ENCODE data around the gene RPTOR.

Gene RPTOR

GRCh38 chr17:80838311-80839025, 293.8 kb downstream of the RPTOR start:
- DNase-seq: no peak

GRCh38 chr17:80839026-80839345, 294.3 kb downstream of the RPTOR start:
- no peak for DNase-seq

DNA sequence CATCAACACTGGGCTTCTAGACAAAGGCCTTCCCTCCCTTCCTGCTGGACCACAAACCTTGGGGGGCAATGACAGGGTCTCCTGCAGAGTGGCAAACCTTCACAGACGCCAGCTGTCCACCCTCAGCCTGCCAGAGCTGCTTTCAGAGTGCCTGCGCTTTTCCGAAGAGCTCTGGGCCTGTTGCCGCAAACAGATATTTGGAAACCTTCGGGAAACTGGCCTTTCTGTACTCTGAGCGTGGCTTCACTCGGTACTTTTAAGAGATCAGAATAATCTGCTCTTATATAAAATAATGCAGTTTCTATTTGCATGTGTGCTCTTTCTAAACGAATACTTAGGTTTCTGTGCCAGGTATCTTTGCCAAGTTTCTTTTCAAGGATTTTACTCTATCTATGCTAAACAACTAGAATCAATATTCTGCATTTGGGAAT, 294.9 kb downstream of the RPTOR start:
- no peak for DNase-seq

- DNase-seq: no peak
These were observed 295.3 kb downstream of the RPTOR start for GRCh38 chr17:80839970-80840369.

GRCh38 chr17:80842456-80843013, 297.9 kb downstream of the RPTOR start:
- DNase-seq: no peak

- peak; percentile 33 for DNase-seq
These were observed 299.1 kb downstream of the RPTOR start for GRCh38 chr17:80843741-80844156.

DNA sequence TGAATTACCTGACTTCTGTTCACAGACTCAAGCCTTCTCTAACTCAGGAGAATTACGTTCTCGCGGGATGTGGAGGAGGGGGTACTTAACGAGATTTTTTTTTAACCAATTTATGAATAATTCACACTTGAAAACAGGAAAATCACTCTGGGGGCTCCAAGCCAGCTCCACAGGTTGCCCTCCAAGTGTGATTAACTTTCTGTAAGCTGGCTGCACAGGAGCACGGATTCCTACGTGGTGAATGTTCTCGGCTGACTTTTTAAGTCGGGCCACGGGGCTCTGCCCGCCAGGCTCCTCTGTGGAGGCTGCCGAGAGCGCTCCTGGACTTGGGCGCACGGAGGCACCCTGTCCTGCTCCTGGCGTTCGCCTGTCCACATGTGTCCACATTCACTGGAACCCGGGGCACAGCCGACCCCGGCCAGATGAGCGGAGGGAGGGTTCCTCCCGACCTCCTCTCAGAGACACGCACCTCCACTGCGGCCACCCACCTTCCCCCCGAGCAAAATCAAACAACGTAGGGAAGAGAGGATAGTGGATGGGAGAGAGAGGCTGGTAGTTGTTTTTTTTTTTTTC, 299.9 kb downstream of the RPTOR start:
- DNase-seq: no peak

DNA sequence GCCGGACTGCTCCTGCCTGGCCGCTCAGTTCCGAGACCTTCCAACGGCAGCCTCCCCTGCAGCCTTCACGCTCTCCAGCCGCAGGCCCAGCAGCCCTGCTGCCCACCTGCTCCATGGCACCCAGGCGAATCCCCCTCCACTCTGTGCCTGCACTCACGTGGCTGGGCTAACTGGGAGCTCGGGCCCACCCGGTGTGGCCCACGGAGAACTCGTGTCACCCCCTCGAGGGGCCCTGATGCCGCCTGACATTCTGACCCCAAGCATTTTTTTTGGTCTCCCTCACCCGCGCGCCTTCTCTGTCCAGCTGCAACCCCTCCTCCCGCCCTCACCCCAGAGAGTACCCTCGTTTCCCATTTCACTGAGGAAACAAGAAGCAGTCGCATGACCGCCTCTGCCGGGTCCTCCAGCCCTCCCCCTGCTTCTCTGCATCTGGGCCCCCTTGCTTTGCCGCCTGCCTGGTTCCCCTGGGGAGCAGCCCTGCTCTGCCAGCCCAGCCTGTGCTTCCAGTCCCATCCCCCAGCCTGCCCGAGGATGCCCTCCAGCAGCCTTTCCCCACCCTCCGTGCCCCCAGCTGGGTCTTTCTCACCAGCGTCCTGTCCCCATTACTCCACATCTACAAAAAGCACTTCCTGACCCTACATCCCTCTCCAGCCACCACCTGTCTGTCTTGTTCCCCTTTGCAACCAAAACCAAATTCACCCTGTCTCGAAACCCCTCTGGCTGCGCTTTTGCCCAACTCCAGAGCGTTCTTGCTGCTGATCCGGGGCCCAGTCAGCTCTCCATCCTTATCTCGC, 300.6 kb downstream of the RPTOR start:
- DNase-seq: no peak

DNA sequence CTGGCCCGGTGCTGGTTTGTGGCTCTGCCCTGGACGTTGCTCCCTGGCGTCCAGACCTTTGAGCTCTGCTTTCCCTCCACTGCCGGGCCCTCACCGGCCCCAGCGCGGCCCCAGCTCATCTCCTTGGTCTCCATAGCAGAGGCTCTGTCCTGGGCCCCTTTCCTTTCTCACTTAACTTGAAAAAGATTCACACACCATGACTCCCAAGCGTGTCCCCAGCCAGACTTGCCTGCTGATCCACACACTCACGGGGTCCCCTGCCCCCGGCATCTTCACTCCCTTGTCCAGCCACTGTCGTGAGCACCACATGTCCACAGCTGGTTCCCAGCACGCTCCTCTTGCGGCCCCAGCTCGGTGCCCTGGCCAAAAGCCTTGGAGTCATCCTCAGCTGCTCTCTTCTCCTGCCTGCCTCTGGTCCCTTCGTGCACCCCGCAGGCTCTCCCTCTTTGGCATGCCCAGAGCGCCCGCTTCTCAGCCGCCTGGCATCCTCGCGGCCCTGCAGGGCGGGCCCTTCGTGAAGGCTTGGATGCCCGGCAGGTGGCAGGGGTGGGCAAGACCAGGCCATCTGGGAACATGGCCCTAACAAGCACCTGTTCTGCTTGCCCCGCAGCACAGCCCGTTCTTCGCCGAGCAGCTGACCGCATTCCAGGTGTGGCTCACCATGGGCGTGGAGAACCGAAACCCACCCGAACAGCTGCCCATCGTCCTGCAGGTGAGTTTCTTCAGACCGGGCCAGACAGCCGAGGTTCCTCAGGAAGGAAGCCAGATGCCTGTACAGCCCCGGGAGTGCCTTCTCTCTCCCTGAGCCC, 301.4 kb downstream of the RPTOR start:
- DNase-seq: no peak

- no peak for DNase-seq
These were observed 302.3 kb downstream of the RPTOR start for GRCh38 chr17:80846932-80847331.

DNA sequence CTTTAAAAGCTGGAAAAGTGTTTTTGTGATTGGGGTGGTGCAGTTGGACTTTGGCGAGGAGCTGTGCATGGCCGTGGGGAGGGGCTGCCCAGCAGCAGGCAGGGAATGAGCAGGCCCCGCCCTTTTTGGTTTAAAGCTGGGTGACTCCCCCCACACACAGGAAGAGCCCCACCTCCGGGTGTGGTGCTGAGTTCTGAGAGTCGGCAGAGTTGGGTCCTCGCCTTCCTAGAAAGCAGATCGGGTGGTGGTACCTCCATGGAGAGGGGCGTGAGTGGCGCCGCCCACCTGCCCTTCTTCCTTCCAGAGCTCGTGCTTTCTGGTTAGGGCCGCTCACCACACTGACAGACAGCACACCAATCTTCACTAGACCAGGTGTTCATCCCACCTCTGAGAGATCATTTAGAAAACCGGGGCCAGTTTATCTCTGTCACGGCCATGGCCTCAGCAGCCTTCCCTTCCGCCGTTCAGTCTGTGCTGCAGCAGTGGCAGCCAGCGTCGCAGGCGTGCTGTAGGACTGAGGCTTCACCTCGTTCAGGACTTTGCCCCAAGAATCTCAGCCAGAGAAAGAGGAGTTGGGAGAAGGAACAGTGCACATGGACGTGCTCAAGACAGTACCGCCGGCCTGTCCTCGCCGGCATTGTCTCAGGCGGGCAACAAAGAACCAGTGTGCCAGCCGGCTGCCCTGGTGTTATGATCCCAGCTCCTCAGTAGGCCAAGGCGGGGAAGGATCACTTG, 303.0 kb downstream of the RPTOR start:
- no peak for DNase-seq

- no peak for DNase-seq
These were observed 303.9 kb downstream of the RPTOR start for GRCh38 chr17:80848449-80849102.

- DNase-seq: no peak
These were observed 304.5 kb downstream of the RPTOR start for GRCh38 chr17:80849119-80849518.

- DNase-seq: no peak
These were observed 305.5 kb downstream of the RPTOR start for GRCh38 chr17:80850109-80850508.

GRCh38 chr17:80850817-80851216, 306.2 kb downstream of the RPTOR start:
- no peak for DNase-seq

- no peak for DNase-seq
These were observed 306.8 kb downstream of the RPTOR start for GRCh38 chr17:80851277-80851925.

DNA sequence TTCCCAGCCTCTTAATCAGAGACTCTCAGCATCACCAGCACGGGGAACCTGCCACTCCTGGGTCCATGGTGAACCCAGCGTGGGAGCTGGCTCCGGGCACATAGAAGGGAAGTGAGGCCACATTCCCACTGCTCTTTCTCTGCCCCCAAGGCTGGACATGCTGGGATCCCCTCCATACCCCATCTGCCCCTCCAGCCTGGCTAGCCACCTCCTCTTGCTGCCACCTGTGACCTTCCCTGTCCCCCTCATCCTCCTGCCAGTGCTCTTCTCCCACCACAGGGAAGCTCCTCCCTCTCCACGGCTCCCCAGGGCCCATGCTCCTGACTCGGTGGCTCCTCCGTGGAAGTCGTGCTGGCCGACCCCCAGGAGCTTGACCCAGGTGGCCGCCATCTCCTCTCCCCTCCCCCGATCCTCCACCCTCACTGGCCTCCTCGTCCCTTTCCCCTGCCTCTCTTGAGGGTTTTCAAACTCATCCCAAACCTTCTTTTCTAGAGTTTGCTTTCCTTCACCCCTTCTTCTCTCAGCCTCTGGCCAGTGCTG, 307.9 kb downstream of the RPTOR start:
- DNase-seq: no peak

GRCh38 chr17:80853076-80853475, 308.4 kb downstream of the RPTOR start:
- DNase-seq: no peak

DNA sequence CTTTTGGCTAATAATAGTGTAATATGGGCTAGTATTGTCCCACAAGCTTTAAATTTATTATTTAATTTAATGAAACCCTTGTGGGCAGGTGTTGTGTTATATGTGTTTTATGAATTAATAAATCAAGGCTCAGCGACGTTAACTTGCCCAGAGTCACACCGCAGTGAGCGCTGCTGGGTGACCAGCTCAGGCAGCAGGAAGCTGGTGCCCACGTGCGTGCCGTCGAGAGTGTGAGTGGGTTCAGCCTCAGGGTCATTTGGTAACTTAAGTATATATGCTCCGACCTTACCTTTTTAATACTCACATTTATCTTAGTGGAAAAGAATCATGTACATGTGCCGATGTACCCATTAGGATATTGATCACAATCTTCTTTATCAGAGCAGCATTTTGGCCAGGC, 309.6 kb downstream of the RPTOR start:
- no peak for DNase-seq

DNA sequence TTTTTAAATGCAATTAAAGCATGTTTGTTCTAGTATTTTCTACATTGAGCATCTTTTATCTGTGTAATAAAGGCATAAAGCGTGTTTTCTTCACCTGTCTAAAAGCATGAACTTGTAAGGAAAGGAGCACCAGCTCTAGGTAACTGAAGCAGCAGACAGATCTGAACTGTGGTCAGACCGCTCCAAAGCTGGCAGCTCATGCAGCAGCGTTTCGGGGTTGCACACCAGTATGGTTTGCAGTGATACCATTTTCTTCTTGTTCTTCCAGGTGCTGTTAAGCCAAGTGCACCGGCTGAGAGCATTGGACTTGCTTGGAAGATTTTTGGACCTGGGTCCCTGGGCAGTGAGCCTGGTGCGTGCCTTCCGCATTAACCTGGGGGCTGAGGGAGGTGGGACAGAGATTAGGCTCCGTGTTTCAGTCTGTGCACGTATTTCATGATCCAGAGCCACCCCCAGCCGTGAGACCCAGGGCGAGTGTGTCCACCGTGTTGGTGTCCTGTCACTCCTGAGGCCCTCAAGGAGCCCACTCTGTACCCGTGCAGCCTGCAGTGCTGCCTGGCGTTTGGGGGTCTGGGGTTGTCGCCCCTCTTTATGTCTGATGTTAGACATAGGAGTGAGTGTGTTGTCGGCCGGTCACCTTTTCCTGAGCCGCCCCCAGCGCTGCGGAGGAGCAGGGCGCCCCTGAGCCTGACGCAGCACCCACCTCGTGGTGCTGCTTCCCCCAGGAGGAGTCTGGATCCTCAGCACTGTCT, 310.7 kb downstream of the RPTOR start:
- no peak for DNase-seq
